H9 (cell line): ENCODE data around the gene PPAT. TPM values are rescaled to one million over a fixed set of nuclear protein-coding genes. Genes with fewer than 3 reads are reported as not detected.

Experiments
- DNase-seq: peaks from one replicate; pipeline ENCODE4 v3.0.0-alpha.2; 2017
- H2AFZ ChIP-seq: one replicate; pipeline ENCODE4 v1.6.1; 2013; ENCODE audit warnings: mild to moderate bottlenecking, low read length, control low read depth, moderate library complexity
- H2AK5ac ChIP-seq: 2 replicates; pipeline ENCODE4 v1.6.1; 2013; ENCODE audit warnings: low read length, control low read depth, mixed read lengths; ENCODE audit not compliant: insufficient read length
- H2BK120ac ChIP-seq: one replicate; pipeline ENCODE4 v1.6.1; 2013; ENCODE audit warnings: low read depth, mild to moderate bottlenecking, low read length, control low read depth, inconsistent platforms; ENCODE audit not compliant: poor library complexity, severe bottlenecking
- H2BK12ac ChIP-seq: 2 replicates; pipeline ENCODE4 v1.6.1; 2013; ENCODE audit warnings: low read length, control low read depth, mixed read lengths, low read depth; ENCODE audit not compliant: insufficient read length
- H2BK15ac ChIP-seq: 2 replicates; pipeline ENCODE4 v1.6.1; 2013; ENCODE audit warnings: low read depth, low read length, control low read depth
- H2BK20ac ChIP-seq: one replicate; pipeline ENCODE4 v1.6.1; 2013; ENCODE audit warnings: low read depth, mild to moderate bottlenecking, low read length, control low read depth, inconsistent platforms; ENCODE audit not compliant: poor library complexity, severe bottlenecking
- H2BK5ac ChIP-seq: 2 replicates; pipeline ENCODE4 v1.6.1; 2013; ENCODE audit warnings: low read length, control low read depth, mixed read lengths; ENCODE audit not compliant: insufficient read length
- H3K14ac ChIP-seq: 2 replicates; pipeline ENCODE4 v1.6.1; 2013; ENCODE audit warnings: low read length, control low read depth; ENCODE audit not compliant: insufficient read depth
- H3K18ac ChIP-seq: 2 replicates; pipeline ENCODE4 v1.6.1; 2013; ENCODE audit warnings: low read depth, mild to moderate bottlenecking, mixed read lengths, low read length, control low read depth; ENCODE audit not compliant: insufficient read length
- H3K23ac ChIP-seq: 2 replicates; pipeline ENCODE4 v1.6.1; 2013; ENCODE audit warnings: low read length, control low read depth, mixed read lengths, low read depth; ENCODE audit not compliant: insufficient read length
- H3K23me2 ChIP-seq: 2 replicates; pipeline ENCODE4 v1.6.1; 2013; ENCODE audit warnings: low read depth, mild to moderate bottlenecking, mixed read lengths, low read length, control low read depth; ENCODE audit not compliant: insufficient read length, poor library complexity, severe bottlenecking
- H3K27ac ChIP-seq: 2 replicates; pipeline ENCODE4 v1.5.1; 2013; ENCODE audit warnings: low read length, control low read depth, mixed read lengths, low read depth; ENCODE audit not compliant: insufficient read length
- H3K27me3 ChIP-seq: 2 replicates; pipeline ENCODE4 v1.6.1; 2013; ENCODE audit warnings: low read length, control low read depth, inconsistent platforms; ENCODE audit not compliant: insufficient read depth
- H3K4ac ChIP-seq: 2 replicates; pipeline ENCODE4 v1.6.1; 2013; ENCODE audit warnings: low read depth, mild to moderate bottlenecking, control low read depth, inconsistent platforms, low read length, moderate library complexity
- H3K4me1 ChIP-seq: 2 replicates; pipeline ENCODE4 v1.6.1; 2013; ENCODE audit warnings: low read length, control low read depth, inconsistent platforms; ENCODE audit not compliant: insufficient read depth
- H3K4me2 ChIP-seq: 2 replicates; pipeline ENCODE4 v1.6.1; 2013; ENCODE audit warnings: low read length, control low read depth, mixed read lengths; ENCODE audit not compliant: insufficient read length, insufficient read depth
- H3K56ac ChIP-seq: 2 replicates; pipeline ENCODE4 v1.6.1; 2013; ENCODE audit warnings: low read depth, mild to moderate bottlenecking, mixed read lengths, low read length, control low read depth; ENCODE audit not compliant: insufficient read length
- H3K79me1 ChIP-seq: 2 replicates; pipeline ENCODE4 v1.6.1; 2013; ENCODE audit warnings: low read depth, mild to moderate bottlenecking, moderate library complexity, low read length, control low read depth, inconsistent platforms; ENCODE audit not compliant: insufficient read depth, poor library complexity, severe bottlenecking
- H3K79me2 ChIP-seq: 2 replicates; pipeline ENCODE4 v1.6.1; 2013; ENCODE audit warnings: low read length, control low read depth, inconsistent platforms; ENCODE audit not compliant: insufficient read depth
- H3K9ac ChIP-seq: 2 replicates; pipeline ENCODE4 v1.6.1; 2013; ENCODE audit warnings: low read length, control low read depth, mixed read lengths; ENCODE audit not compliant: insufficient read length; ENCODE audit errors: extremely low read depth
- H3K9me3 ChIP-seq: one replicate; pipeline ENCODE4 v1.6.1; 2013; ENCODE audit warnings: low read depth, low read length, inconsistent platforms; ENCODE audit not compliant: control insufficient read depth
- H3T11ph ChIP-seq: one replicate; pipeline ENCODE4 v1.6.1; 2013; ENCODE audit warnings: mild to moderate bottlenecking, low read length, control low read depth, inconsistent platforms
- H4K20me1 ChIP-seq: one replicate; pipeline ENCODE4 v1.6.1; 2013; ENCODE audit not compliant: control insufficient read depth, insufficient read length, insufficient read depth
- H4K5ac ChIP-seq: 2 replicates; pipeline ENCODE4 v1.6.1; 2013; ENCODE audit warnings: low read depth, mild to moderate bottlenecking, mixed read lengths, low read length, control low read depth; ENCODE audit not compliant: insufficient read length
- H4K8ac ChIP-seq: replicated peaks from 2 replicates; pipeline ENCODE4 v1.6.1; 2013; ENCODE audit warnings: low read length, control low read depth, mixed read lengths, low read depth; ENCODE audit not compliant: insufficient read length
- H4K91ac ChIP-seq: 2 replicates; pipeline ENCODE4 v1.6.1; 2013; ENCODE audit warnings: low read depth, mild to moderate bottlenecking, moderate library complexity, mixed read lengths, low read length, control low read depth; ENCODE audit not compliant: insufficient read length
- H3K27ac Mint-ChIP-seq, 3 experiments: 2 replicates in 2 of 3; 3 replicates in 1 of 3; pipeline ENCODE4 v1.8.0; 2020 to 2021; ENCODE audit warnings: mixed read lengths in 3 of 3, mild to moderate bottlenecking in 1 of 3, moderate library complexity in 1 of 3
- H3K27me3 Mint-ChIP-seq: 2 replicates; pipeline ENCODE4 v1.8.0; 2021; ENCODE audit warnings: low read depth, mild to moderate bottlenecking, moderate library complexity, mixed read lengths
- H3K36me3 Mint-ChIP-seq, 3 experiments: 2 replicates in 2 of 3; 3 replicates in 1 of 3; pipeline ENCODE4 v1.8.0; 2020 to 2021; ENCODE audit warnings: low read depth in 3 of 3, mixed read lengths in 3 of 3; ENCODE audit not compliant: insufficient read depth in 1 of 3
- H3K4me1 Mint-ChIP-seq, 2 experiments: 2 replicates each; pipeline ENCODE4 v1.8.0; 2020; ENCODE audit warnings: mixed read lengths in 2 of 2
- H3K4me3 Mint-ChIP-seq, 2 experiments: 2 replicates in 1 of 2; 3 replicates in 1 of 2; pipeline ENCODE4 v1.8.0; 2020 to 2021; ENCODE audit warnings: mild to moderate bottlenecking in 2 of 2, mixed read lengths in 2 of 2, moderate library complexity in 1 of 2
- H3K9me3 Mint-ChIP-seq, 2 experiments: 2 replicates in 1 of 2; 3 replicates in 1 of 2; pipeline ENCODE4 v1.8.0; 2020; ENCODE audit warnings: mild to moderate bottlenecking in 2 of 2, mixed read lengths in 2 of 2, moderate library complexity in 1 of 2
- CTCF ChIP-seq: fragments of 200-600 bp; sonication (generic); conservative IDR thresholded peaks from 3 replicates; pipeline ENCODE4 v1.8.0; 2021; ENCODE audit warnings: antibody characterized with exemption, mild to moderate bottlenecking
- WGBS: extraction: QIAGEN DNeasy Blood & Tissue Kit; methylation state at CpG from one replicate; pipeline ENCODE4 v1.1.7; 2013; ENCODE audit warnings: missing lambda C conversion rate, low lambda C conversion rate, mixed read lengths; ENCODE audit not compliant: insufficient read length; ENCODE audit errors: extremely low coverage; 5-methylcytosine and 5-hydroxymethylcytosine counted together
- total RNA-seq: library from RNA; stranded (reverse); gene quantifications from 2 replicates; pipeline ENCODE4 v1.2.1, GENCODE V29; 2021

The PPAT gene
- total RNA-seq, 1 experiment from 2014 or later: 77.1 TPM

- no peaks in the 10 kb centered on the region for H3K79me1 ChIP-seq
- no peak overlapping the region for H4K8ac ChIP-seq
- H2BK15ac ChIP-seq: no peak overlapping the region
- H4K20me1 ChIP-seq: no peaks in the 10 kb centered on the region
- H2BK120ac ChIP-seq: no peak overlapping the region
- no peak overlapping the region for H3K27ac ChIP-seq
- no peak overlapping the region for H3K56ac ChIP-seq
- H3K27ac Mint-ChIP-seq: peak overlapping the region; percentile 47 to 96 (median 81); a peak in 3 of 7 replicates
- peaks cover 9% of the 10 kb centered on the region for H3K23me2 ChIP-seq
- H3T11ph ChIP-seq: no peak overlapping the region
- peaks cover 12 to 39% (median 17%) of the 10 kb centered on the region in 3 experiments for H3K36me3 Mint-ChIP-seq
- H3K4me1 ChIP-seq: no peaks in the 10 kb centered on the region
- H3K4me3 Mint-ChIP-seq: peak overlapping the region; percentile 95 to 97
- no peaks in the 10 kb centered on the region for H3K27me3 ChIP-seq
- H3K4me2 ChIP-seq: peak overlapping the region; percentile 65
- H3K9ac ChIP-seq: no peak overlapping the region
- WGBS: no CpG with 5 or more reads among the region's 10 CpGs
- H3K23ac ChIP-seq: no peak overlapping the region
- H2AK5ac ChIP-seq: no peak overlapping the region
- H2BK5ac ChIP-seq: no peak overlapping the region
- no peak overlapping the region for H4K91ac ChIP-seq
- no peak overlapping the region for H4K5ac ChIP-seq
- H2AFZ ChIP-seq: no peak overlapping the region
- peaks cover 2% of the 10 kb centered on the region; the same call in 1 of the 2 replicates for H3K27me3 Mint-ChIP-seq
- H2BK12ac ChIP-seq: no peak overlapping the region
- H3K79me2 ChIP-seq: peaks cover 10% of the 10 kb centered on the region; the same call in 1 of the 2 replicates
- no peak overlapping the region for H3K14ac ChIP-seq
- H3K9me3 ChIP-seq: no peaks in the 10 kb centered on the region
- no peak for DNase-seq
- no peak for TF ChIP-seq CTCF
- H3K9me3 Mint-ChIP-seq: peaks cover 0 to 4% of the 10 kb centered on the region in 2 experiments; a peak in 1 of 5 replicates
- no peak overlapping the region for H2BK20ac ChIP-seq
- peaks cover 28 to 35% of the 10 kb centered on the region in 2 experiments for H3K4me1 Mint-ChIP-seq
- no peak overlapping the region for H3K4ac ChIP-seq
- H3K18ac ChIP-seq: no peak overlapping the region
These were observed 30.3 kb upstream of the PPAT start for GRCh38 chr4:56465599-56466295.
